ENCODE results near the gene CCDC121.

CCDC121 gene

DNA sequence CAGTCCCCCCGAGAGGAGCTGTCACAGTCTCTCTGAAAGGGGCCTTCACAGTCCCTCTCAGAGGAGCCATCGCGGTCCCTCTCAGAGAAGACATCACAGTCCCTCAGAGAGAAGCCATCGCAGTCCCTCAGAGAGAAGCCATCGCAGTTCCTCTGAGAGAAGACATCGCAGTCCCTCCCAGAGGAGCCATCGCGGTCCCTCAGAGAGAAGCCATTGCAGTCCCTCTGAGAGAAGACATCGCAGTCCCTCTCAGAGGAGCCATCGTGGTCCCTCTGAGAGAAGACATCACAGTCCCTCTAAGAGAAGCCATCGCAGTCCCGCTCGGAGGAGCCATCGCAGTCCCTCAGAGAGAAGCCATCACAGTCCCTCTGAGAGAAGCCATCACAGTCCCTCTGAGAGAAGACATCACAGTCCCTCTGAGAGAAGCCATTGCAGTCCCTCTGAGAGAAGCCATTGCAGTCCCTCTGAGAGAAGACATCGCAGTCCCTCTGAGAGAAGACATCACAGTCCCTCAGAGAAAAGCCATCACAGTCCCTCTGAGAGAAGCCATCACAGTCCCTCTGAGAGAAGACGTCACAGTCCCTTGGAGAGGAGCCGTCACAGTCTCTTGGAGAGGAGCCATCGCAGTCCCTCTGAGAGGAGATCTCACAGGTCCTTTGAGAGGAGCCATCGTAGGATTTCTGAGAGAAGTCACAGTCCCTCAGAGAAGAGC, 47.2 kb downstream of the CCDC121 start:
- DNase-seq = no peak
